GM21515 (cell line): Measurements from ENCODE around the gene PSG2.
"Not testable (repeated sequence)": the region's sequence is repeated elsewhere in the genome, so short reads cannot be mapped to it uniquely, and the experiment has no call there.

Experiments
- ATAC-seq: cut with Tn5 transposase; IDR thresholded peaks from one replicate; pipeline ENCODE4 v1.9.1; 2021; ENCODE audit not compliant: unreplicated experiment

The PSG2 gene

DNA sequence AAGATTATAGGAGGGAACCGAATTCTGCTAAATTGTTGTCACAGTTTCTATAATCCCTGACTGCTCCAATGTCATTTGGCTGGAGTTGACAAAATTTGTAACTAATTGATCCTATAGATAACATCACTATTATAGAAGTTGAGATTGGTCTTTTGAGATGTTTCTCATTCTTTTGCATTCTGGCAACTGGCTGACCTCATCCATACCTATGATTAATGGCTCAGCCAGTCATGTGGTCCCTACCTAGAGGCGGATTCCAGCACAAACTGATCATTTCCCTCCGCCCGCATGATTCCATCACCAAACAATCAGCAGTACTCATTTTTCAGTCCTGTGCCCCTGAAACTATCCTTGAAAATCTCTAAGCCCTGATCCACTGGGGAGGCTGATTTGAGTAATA, 4.2 kb downstream of the PSG2 start:
- ATAC-seq: no peak

DNA sequence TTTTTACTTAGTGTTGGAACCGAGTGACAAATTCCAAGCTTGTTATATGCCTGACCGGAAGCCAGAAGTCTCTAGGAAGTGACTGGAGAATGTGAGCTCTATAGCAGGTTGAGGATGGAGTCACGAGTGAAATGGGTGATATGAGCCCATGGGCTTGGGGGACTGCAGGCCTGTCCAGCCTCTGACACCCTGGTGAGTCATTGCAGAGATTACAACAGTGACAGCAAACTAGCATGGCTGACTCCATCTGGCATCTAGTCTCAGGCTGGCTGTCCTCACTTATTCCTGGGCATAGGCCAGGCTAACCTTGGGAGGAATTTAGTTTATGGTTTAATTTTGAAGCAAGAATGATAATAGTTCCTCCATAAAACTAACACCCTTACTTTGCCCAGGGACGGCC, 4.6 kb downstream of the PSG2 start:
- not testable (repeated sequence) for ATAC-seq

DNA sequence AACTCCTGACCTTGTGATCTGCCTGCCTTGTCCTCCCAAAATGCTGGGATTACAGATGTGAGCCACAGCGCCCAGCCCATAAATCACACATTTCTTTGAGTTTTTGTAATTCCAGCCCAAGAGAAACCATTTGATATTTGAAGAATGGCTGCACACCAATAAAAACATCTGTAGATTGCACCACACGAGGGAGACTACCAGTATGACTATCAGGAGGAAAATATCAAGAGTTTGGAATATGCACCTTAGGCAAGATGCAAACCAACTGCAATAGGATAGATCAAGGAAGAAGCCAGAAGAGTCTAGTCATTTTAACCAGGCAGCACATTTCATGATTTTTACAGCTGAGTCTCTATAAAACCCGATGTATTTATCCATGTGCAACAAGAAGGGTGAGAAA, 20.1 kb downstream of the PSG2 start:
- not testable (repeated sequence) for ATAC-seq

DNA sequence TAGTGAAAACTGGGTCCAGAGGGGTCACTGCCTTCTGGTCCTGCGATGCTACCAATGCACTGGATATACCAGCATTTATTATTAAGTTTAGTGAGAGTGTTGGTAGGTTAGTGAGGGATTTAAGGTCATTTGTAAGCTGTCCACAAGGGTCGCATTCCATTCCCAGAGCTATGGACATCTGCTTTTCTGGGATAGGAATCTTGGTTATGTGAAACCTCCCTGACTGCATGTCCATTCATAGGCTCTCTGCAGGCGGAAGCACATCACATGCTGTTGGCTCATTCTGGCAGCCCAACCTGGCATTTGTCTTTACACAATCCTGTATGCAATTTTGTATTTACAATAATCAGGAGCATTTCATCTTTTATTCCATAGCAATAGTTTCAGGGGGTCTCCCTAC, 21.2 kb downstream of the PSG2 start:
- ATAC-seq: not testable (repeated sequence)

DNA sequence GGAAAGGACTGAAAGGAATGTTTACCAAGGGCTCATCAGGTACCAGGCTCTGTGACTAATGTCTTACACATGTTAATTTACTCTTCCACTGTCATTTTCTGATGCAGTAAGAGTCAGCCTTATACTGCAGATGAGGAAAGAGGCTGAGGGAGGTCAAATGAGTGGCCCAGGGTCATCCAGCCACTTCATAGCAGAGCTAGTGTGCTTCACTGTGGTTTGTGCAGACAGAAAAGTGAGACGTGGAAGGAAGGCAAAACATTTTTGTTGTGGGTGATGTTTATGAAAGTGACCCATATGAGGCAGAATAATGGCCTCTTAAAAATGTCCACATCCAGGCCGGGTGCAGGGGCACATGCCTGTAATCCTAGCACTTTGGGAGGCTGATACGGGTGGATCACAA, 22.2 kb downstream of the PSG2 start:
- ATAC-seq: not testable (repeated sequence)

DNA sequence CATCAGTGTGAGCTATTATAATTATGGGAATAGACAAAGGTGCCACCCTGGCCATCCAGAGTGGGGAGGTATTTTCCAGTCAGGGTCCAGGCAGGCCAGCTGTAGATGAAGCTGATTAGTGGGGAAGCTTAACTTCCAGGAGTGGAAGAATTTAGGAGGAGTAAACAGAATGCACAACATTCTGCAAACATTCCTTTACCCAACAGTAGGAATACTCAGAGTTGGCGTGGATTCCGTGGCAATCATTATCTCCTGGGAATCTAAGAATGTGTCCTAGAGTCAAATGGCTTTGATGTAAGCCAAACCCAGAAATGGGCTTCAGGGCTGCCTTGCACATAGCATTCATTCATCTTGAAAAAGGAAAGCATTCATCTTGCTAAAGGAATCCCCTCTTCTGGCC, 23.0 kb downstream of the PSG2 start:
- not testable (repeated sequence) for ATAC-seq

DNA sequence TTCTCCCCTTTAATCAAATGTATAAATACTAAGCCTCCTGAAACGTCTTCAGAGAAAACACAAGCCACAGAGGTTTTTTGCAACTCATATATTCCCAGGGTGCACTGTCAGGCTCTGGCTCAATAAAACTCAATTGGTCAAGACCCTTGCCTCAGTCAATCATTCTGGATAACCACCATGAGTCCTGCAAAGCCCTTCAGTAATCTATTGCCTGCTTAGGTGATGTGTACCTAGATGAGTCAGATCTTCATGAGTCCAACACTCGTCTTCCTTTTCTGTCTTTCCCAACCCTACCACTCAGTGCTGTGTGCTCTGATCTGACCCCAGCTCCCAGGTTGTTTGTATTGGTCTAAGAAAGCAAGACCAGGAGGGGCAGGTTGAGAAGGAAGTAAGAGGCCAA, 24.1 kb downstream of the PSG2 start:
- not testable (repeated sequence) for ATAC-seq

DNA sequence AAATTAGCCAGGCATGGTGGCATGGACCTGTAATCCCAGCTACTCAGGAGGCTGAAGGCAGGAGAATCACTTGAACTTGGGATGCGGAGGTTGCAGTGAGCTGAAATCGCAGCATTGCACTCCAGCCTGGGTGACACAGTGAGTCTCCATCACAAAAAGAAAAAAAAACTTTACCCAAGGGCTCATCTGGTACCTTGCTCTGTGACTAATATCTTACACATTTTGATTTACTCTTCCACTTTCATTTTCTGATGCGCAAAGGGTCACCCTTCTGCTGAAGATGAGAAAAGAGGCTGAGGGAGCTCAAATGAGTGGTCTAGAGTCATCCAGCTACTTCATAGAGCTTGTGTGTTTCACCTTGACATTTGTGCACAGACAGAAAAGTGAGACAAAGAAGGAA, 34.5 kb downstream of the PSG2 start:
- not testable (repeated sequence) for ATAC-seq

DNA sequence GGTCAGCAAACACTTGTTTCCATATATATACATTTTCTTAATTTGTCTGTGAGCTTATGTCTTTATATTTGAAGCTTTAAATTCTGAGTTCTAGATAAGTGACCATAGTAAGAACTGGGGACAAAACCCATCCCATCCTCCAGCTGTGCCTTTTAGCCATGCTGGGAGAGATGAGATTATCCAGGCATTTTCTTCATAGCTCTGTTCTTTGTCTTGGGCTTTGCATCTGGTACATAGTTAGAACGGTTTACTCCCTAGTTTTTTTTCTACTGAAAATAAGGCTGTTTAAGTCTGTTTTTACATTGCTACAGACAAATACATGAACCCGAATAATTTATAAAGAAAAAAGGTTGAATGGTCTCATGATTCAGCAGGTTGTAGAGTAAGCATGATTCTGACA, 35.9 kb downstream of the PSG2 start:
- not testable (repeated sequence) for ATAC-seq

DNA sequence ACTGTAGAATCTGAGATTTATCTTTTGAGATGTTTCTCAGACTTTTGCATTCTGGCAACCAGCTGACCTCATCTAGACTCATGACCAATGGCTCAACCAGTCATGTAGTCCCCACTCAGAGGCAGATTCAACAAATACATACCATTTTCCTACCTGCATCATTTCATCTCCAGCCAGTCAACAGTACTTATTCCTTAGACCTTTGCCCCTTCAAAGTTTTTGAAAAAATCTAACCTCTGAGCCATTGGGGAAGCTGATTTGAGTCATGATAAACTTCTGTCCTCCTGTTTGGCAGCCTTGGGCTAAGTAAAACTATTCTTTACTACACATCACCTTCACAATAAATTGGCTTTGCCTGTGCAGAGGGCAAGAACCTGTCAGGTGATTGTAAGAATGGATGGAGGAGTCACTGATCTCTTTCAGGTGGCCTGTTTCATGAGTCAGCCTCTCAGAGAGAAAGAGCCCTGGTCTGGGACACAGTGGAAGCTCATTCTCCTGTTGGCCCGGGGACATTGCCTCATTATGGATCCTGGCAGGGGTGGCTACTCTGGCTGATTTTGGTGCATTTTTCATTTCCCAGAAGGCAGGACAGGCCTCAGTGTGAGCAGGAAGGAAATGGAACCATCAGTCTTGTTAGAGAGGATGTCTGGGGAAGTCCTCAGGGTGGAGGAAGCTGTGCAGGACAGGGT, 38.9 kb downstream of the PSG2 start:
- ATAC-seq: not testable (repeated sequence)

DNA sequence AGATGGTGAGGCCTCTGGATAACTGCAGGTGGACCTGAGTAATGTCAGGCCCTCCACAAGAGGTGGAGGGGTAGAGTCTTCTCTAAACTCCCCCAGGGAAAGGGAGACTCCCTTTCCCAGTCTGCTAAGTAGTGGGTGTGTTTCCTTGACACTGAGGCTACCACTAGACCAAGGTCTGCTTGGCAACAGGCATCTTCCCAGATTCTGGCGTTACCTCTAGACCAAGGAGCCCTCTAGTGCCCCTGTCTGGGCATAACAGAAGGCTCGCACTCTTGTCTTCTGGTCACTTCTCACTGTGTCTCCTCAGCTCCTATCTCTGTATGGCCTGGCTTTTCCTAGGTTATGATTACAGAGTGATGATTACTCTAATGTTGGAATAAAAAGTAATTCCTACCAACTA, 50.9 kb downstream of the PSG2 start:
- ATAC-seq: not testable (repeated sequence)

DNA sequence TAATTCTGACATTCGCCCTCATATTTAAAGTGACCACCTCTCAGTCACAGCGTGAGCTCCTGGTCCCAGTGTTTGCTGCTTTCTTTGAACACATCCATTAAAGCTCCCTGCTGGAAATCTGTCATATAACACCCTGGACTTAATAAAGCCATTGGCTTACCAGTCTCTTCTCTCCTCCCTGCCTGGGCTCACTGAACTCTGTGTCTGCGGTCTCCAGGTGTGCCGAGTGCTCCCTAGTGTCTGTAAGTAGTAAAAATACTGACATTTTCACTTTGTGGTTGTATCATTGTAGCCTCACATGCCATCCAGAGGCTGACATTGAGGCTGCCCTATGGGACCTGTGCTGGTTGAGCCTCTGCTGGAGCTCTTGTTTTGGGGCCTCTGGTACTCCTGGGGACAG, 53.6 kb downstream of the PSG2 start:
- no peak for ATAC-seq

DNA sequence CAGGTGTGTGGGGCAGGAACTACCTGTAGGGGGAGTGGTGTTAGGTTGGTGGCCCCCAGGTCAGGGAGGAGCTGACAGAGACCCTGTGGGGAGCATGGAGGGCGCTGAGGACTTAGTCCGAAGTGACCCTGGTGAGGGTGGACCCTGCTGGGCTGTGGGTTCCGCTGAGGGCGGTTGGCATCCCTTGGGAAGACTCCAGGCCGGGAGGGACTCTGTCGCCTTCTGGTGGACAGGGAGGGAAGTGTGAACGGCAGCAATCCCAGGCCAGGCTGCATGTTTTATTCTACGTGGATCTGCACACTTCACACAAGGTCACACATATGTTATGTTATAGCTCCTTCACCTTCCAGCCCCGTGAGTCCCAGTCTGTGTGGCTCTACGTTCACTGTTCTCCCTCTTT, 54.5 kb downstream of the PSG2 start:
- ATAC-seq: not testable (repeated sequence)

DNA sequence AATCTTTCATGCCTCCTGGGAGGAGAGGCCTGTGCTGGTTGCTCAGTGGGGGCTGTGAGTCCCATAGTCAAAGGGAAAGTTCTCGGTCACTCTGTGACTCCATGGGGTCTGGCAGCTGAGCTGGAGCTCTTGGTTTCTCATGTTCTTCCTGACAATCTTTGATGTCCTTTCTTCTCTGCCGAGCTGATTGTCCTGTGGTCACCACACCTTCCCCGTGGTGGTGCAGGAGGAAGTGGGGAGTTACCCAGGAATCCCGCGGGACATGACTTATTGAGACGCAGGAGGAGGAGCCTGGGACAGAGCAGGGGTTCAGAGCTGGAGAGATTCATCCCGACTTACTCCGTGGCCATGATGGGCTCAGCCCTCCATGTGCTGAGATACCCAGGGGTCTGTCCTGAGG, 55.4 kb downstream of the PSG2 start:
- not testable (repeated sequence) for ATAC-seq

DNA sequence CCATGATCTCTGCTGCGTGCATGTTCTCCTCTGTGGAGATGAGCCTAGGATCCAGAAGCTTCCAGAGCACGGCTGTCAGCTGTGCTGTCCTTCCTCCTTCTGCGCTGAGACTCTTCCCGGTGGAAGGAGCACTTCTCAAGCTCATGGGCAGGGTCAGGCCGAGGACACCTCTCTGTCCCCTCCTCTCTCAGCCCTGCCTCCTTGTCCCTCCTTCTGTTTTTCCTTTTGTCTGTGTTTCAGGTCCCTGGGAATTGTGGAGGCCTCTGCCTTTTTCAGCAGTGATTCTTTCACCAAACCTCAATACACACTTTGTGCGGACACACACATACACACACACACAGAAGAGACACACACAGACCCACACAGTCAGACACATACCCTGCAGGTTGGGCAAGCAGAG, 56.1 kb downstream of the PSG2 start, which contains the start of gene PSG11:
PSG11 (minus strand) TSS at position 101 of the 400 bp plus-strand sequence; CDS start at position 4, 97 bp downstream.
- not testable (repeated sequence) for ATAC-seq

DNA sequence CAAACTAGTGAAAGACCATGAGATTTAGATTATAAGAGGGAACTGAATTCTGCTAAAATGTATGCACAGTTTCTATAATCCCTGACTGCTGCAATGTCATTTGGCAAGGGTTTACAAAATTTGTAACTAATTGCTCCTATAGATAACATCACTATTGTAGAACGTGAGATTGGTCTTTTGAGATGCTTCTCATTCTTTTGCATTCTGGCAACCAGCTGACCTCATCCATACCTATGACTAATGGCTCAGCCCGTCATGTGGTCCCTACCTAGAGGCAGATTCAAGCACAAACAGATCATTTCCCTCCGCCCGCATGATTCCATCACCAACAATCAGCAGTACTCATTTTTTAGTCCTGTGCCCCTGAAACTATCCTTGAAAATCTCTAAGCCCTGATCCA, 60.4 kb downstream of the PSG2 start:
- not testable (repeated sequence) for ATAC-seq

DNA sequence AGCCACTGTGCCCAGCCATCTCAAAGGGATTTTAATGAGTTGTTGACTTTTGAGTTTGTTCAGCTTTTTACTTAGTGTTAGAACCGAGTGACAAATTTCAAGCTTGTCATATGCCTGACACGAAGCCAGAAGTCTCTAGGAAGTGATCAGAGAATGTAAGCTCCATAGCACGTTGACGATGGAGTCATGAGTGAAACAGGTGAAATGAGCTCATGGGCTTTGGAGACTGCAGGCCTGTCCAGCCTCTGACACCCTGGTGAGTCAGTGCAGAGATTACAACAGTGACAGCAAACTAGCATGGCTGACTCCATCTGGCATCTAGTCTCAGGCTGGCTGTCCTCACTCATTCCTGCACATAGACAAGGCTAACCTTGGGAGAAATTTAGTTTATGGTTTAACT, 60.9 kb downstream of the PSG2 start:
- not testable (repeated sequence) for ATAC-seq

DNA sequence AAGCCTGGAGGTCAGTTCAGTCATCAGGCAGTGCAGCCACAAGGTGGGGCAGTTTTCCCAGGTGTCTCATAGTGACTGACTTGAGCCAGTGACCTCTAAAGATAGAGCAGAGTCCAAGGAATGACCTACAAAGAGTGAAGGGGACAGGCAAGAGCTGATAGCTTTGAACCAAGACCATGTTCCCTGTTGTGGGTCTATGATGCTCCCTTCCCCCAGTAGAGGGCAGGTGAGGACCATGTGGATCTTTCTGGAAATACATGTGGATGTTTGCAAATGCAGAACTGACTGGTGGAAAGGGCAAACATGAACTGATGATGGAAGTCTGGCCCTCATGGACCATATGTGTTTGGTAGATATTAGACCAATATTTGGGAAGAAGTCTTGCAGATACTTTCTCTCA, 62.9 kb downstream of the PSG2 start:
- not testable (repeated sequence) for ATAC-seq
